Large intestine (tissue), 3 donors: Measurements from ENCODE around the gene USP48. TPM values are rescaled to one million over a fixed set of nuclear protein-coding genes. Genes with fewer than 3 reads are reported as not detected.

Experiments used
- DNase-seq, 2 donors: peaks; one replicate each; pipeline versions ENCODE4 v3.0.0 to v3.0.0-alpha.2; 2013
- H3K27ac ChIP-seq: one replicate; pipeline ENCODE4 v1.5.1; 2013; ENCODE audit warnings: low read length
- H3K27me3 ChIP-seq: 2 replicates; pipeline ENCODE4 v1.6.1; 2013; ENCODE audit warnings: low read length; ENCODE audit not compliant: control insufficient read depth, insufficient read depth
- H3K36me3 ChIP-seq: 2 replicates; pipeline ENCODE4 v1.6.1; 2013; ENCODE audit warnings: low read length; ENCODE audit not compliant: control insufficient read depth, insufficient read depth
- H3K4me1 ChIP-seq: one replicate; pipeline ENCODE4 v1.6.1; 2013; ENCODE audit warnings: low read length; ENCODE audit not compliant: control insufficient read depth, insufficient read depth
- H3K4me3 ChIP-seq: one replicate; pipeline ENCODE4 v1.5.1; 2013; ENCODE audit warnings: low read length
- H3K9me3 ChIP-seq: one replicate; pipeline ENCODE4 v1.6.1; 2013; ENCODE audit warnings: mild to moderate bottlenecking, low read depth, low read length, moderate library complexity; ENCODE audit not compliant: control insufficient read depth
- WGBS: methylation state at CpG from one replicate; pipeline ENCODE4 v1.1.5; 2013; ENCODE audit warnings: low lambda C conversion rate; ENCODE audit not compliant: insufficient coverage; 5-methylcytosine and 5-hydroxymethylcytosine counted together
- polyA plus RNA-seq: library from polyadenylated mRNA; unstranded; fragments of 120-200 nt; gene quantifications from one replicate; pipeline ENCODE4 v1.2.1, GENCODE V29; 2013

Gene USP48
- polyA plus RNA-seq, 1 donor = 43.3 TPM

DNA sequence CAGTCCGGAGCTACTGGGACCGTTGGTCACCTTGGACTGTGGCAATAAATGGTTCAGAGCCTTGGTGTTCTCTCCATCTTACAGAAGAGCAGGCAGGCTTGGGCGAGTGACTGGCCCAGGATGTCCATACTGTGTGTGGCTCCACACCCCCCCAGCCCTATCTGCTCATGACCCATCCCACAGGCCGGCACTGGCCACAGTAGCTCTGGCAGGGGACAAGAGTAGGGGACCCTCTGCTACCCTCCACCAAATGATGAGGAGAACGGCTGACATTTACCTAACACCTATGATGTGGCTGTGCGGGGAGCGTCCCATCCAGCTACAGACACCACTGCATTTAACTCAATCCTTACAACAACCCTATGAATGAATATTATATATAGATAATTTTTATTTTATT, 42.4 kb upstream of the USP48 start:
- Histone ChIP-seq H3K27me3 (no peaks in the 10 kb centered on the region), H3K4me1 (no peaks in the 10 kb centered on the region), H3K27ac (no peak overlapping the region), H3K36me3 (peaks cover 73% of the 10 kb centered on the region), H3K9me3 (no peaks in the 10 kb centered on the region), H3K4me3 (no peak overlapping the region)
- no peak for DNase-seq
- 100% methylated on average over 2 of the region's 7 CpGs for WGBS

DNA sequence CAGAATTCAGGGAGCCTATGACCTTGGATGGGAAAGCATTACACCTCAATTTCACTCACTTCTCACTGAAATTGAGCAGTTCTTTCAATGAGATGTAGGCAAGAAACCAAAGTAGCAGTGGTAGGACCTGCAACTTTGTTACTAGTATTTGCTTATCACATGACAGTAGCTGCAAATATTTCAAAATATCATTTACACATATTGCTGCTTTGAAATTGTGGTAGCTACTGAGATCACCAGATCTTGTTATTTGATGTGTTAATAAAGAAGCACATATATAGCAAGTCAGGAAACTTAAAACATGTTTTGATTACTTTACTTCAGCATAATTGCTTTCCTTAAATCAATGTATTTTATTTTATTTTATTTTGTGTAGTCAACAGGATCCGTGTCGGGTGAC, 42.0 kb upstream of the USP48 start:
- no CpG with 5 or more reads among the region's 2 CpGs for WGBS
- Histone ChIP-seq H3K36me3 (peaks cover 70% of the 10 kb centered on the region), H3K27me3 (no peaks in the 10 kb centered on the region), H3K27ac (no peak overlapping the region), H3K4me3 (no peak overlapping the region), H3K4me1 (no peaks in the 10 kb centered on the region), H3K9me3 (no peaks in the 10 kb centered on the region)
- no peak for DNase-seq

- Histone ChIP-seq H3K4me3 (no peak overlapping the region), H3K9me3 (no peaks in the 10 kb centered on the region), H3K36me3 (peaks cover 62% of the 10 kb centered on the region), H3K27ac (no peak overlapping the region), H3K27me3 (no peaks in the 10 kb centered on the region), H3K4me1 (no peaks in the 10 kb centered on the region)
- no peak for DNase-seq
- no CpG with 5 or more reads among the region's 22 CpGs for WGBS
Observed at GRCh38 chr1:21823980-21824702, 41.2 kb upstream of the USP48 start.

- Histone ChIP-seq H3K27ac (no peak overlapping the region), H3K4me1 (peaks cover 2% of the 10 kb centered on the region), H3K9me3 (no peaks in the 10 kb centered on the region), H3K4me3 (no peak overlapping the region), H3K36me3 (peaks cover 54% of the 10 kb centered on the region), H3K27me3 (no peaks in the 10 kb centered on the region)
- WGBS = 92% methylated on average over 4 of the region's 44 CpGs
- no peak for DNase-seq
Observed at GRCh38 chr1:21823206-21823979, 40.4 kb upstream of the USP48 start.

DNA sequence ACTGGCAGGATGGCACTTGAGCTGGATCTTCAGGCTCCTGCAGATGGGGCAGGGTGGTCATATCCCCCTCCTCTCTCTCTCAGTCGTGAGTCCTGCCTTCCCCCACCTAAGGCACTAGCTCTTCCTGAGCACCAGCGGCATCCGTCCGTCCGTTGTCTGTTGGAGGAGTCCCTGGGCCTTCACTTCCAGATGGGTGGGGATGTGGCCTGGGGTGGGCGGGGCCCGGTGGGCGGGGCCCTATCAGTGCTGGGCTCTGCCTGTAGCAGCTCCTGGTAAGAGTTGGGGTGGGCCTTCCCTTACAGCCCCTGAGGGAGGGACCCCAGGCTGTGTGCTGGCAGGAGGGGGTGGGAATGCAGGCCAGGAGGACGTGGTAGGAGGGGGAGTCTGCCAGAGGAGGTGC, 39.4 kb upstream of the USP48 start:
- H3K27ac ChIP-seq = no peak overlapping the region
- H3K4me3 ChIP-seq = no peak overlapping the region
- no CpG with 5 or more reads among the region's 9 CpGs for WGBS
- no peak for DNase-seq
- peaks cover 3% of the 10 kb centered on the region for H3K4me1 ChIP-seq
- H3K27me3 ChIP-seq = no peaks in the 10 kb centered on the region
- H3K9me3 ChIP-seq = no peaks in the 10 kb centered on the region
- peaks cover 44% of the 10 kb centered on the region for H3K36me3 ChIP-seq

- Histone ChIP-seq H3K4me1 (peaks cover 9% of the 10 kb centered on the region), H3K36me3 (peaks cover 37% of the 10 kb centered on the region), H3K27ac (no peak overlapping the region), H3K27me3 (no peaks in the 10 kb centered on the region), H3K4me3 (no peak overlapping the region), H3K9me3 (no peaks in the 10 kb centered on the region)
- WGBS = no CpG with 5 or more reads among the region's 11 CpGs
- DNase-seq = no peak
Observed at GRCh38 chr1:21821385-21822019, 38.6 kb upstream of the USP48 start.

GRCh38 chr1:21820597-21821232, 37.8 kb upstream of the USP48 start:
- peaks cover 12% of the 10 kb centered on the region for H3K4me1 ChIP-seq
- no peak overlapping the region for H3K27ac ChIP-seq
- no peaks in the 10 kb centered on the region for H3K9me3 ChIP-seq
- no peak for DNase-seq
- peaks cover 37% of the 10 kb centered on the region for H3K36me3 ChIP-seq
- no peak overlapping the region for H3K4me3 ChIP-seq
- no peaks in the 10 kb centered on the region for H3K27me3 ChIP-seq
- WGBS = no CpG with 5 or more reads among the region's 9 CpGs

- Histone ChIP-seq H3K36me3 (peaks cover 22% of the 10 kb centered on the region), H3K27ac (peak overlapping the region; percentile 47), H3K4me1 (peaks cover 12% of the 10 kb centered on the region), H3K27me3 (no peaks in the 10 kb centered on the region), H3K9me3 (no peaks in the 10 kb centered on the region), H3K4me3 (no peak overlapping the region)
- DNase-seq = peak; percentile 57 to 64
- WGBS = no CpG with 5 or more reads among the region's 10 CpGs
Observed at GRCh38 chr1:21818656-21819055, 35.7 kb upstream of the USP48 start.

- peak; percentile 62 to 77 for DNase-seq
- no peaks in the 10 kb centered on the region for H3K9me3 ChIP-seq
- H3K27ac ChIP-seq = no peak overlapping the region
- H3K4me3 ChIP-seq = no peak overlapping the region
- H3K36me3 ChIP-seq = peaks cover 7% of the 10 kb centered on the region
- WGBS = no CpG with 5 or more reads among the region's 8 CpGs
- no peaks in the 10 kb centered on the region for H3K27me3 ChIP-seq
- peaks cover 12% of the 10 kb centered on the region for H3K4me1 ChIP-seq
Observed at GRCh38 chr1:21816602-21817302, 33.8 kb upstream of the USP48 start.
